Heart right ventricle (tissue), 16 donors: ENCODE measurements around the gene TOMM34. TPM values are rescaled to one million over a fixed set of nuclear protein-coding genes. Genes with fewer than 3 reads are reported as not detected.

ENCODE experiments used
- ATAC-seq, 8 donors: fragments of 200-7000 bp; cut with Tn5 transposase; one replicate each; pipeline ENCODE4 v1.9.1; 2020; ENCODE audit warnings: mild to moderate bottlenecking in 8 of 8, moderate library complexity in 8 of 8, moderate number of reproducible peaks in 1 of 8
- DNase-seq, 2 donors: peaks; one replicate each; pipeline ENCODE4 v3.0.0-alpha.2; 2020
- H3K27ac ChIP-seq, 10 donors: fragments of 200-600 bp; sonication (generic) in 2 of 10; one replicate each; pipeline versions ENCODE4 v1.5.0 to v1.8.0; 2020 to 2022; ENCODE audit warnings: mild to moderate bottlenecking in 3 of 10
- H3K27me3 ChIP-seq, 7 donors: fragments of 200-600 bp; one replicate each; pipeline ENCODE4 v1.8.0; 2021 to 2022; ENCODE audit warnings: mild to moderate bottlenecking in 2 of 7
- H3K36me3 ChIP-seq, 9 donors: fragments of 200-600 bp; sonication (generic) in 1 of 9; one replicate each; pipeline versions ENCODE4 v1.5.0 to v1.8.0; 2020 to 2022; ENCODE audit warnings: mild to moderate bottlenecking in 2 of 9
- H3K4me1 ChIP-seq, 9 donors: fragments of 200-600 bp; sonication (generic) in 1 of 9; one replicate each; pipeline versions ENCODE4 v1.5.0 to v1.8.0; 2020 to 2022; ENCODE audit warnings: mild to moderate bottlenecking in 4 of 9
- H3K4me3 ChIP-seq, 10 donors: fragments of 200-600 bp; sonication (generic) in 2 of 10; one replicate each; pipeline versions ENCODE4 v1.5.0 to v1.8.0; 2020 to 2022; ENCODE audit warnings: mild to moderate bottlenecking in 7 of 10, moderate library complexity in 2 of 10
- H3K9me3 ChIP-seq, 11 donors: fragments of 200-600 bp in 10 of 11; sonication (generic) in 2 of 11; one replicate each; pipeline versions ENCODE4 v1.5.0 to v1.8.0; 2013 to 2022; ENCODE audit warnings: mild to moderate bottlenecking in 2 of 11, control low read depth in 1 of 11, moderate library complexity in 1 of 11
- CTCF ChIP-seq, 9 donors: fragments of 200-600 bp; sonication (generic) in 2 of 9; IDR thresholded peaks; one replicate each; pipeline versions ENCODE4 v1.5.0 to v1.8.0; 2021 to 2022; ENCODE audit warnings: antibody characterized with exemption in 9 of 9, mild to moderate bottlenecking in 5 of 9, moderate library complexity in 1 of 9
- WGBS, 2 donors: extraction: QIAGEN DNeasy Blood & Tissue Kit; methylation state at CpG; one replicate each; pipeline ENCODE4 v1.1.7; 2013; ENCODE audit warnings: inconsistent platforms in 1 of 2; 5-methylcytosine and 5-hydroxymethylcytosine counted together
- intact Hi-C, 10 donors: fragments of 100-400 bp; cut with DNase I; formaldehyde crosslinking; loops; one replicate each; pipeline versions ENCODE4 v1.11.1 to v1.14.2; 2022
- polyA plus RNA-seq, 2 donors: library from polyadenylated mRNA; stranded (reverse); fragments of 200-250 nt; gene quantifications; one replicate each; pipeline ENCODE4 v1.2.3, GENCODE V29; 2013
- total RNA-seq, 10 donors: library from RNA; stranded (reverse); fragmentation: NEBNext Ultra II Directional in 3 of 10; extraction: Animal tissue kit (Norgen Biotek cat#: 25700) in 3 of 10; gene quantifications; one replicate each; pipeline versions ENCODE4 v1.2.1 to v1.2.4, GENCODE V29; 2021 to 2023
- donor health status: Arrhythmogenic right ventricular cardiomyopathy.
- donor health status: ischemic (EF 13 %, LVEDD 7.1; RV severe dilation, severe dysfunction).
- donor health status: healthy with polysubstance abuse.
- donor health status: DM: no; HTN: yes; CAD: no.
- donor health status: DM: no; HTN: no; CAD: no.
- donor health status: ischemic (EF 25% LVEDD 6.9; RV normal size, moderate dysfunction).
- donor health status: ischemic (EF 25% LVEDD 5.7; RV mildly dilated, moderate dysfunction).
- donor health status: healthy.
- donor health status: DM: yes; HTN: yes; CAD: no.
- donor health status: Ischemic cardiomyopathy.
- donor health status: ischemic (EF 35%, LVEDD 5.7; RV mildly dilated, moderate dysfunction).
- donor health status: nonischemic (EF 11% LVEDD 7.7; RV severe dilation, severe dysfunction).
- donor health status: DM: yes; HTN: yes; CAD: no.
- donor health status: PGD.
- donor health status: ischemic (EF 29% LVEDD 5.4; RV normal size, mild dysfunction).
- donor health status: nonischemic (EF 23%, LVEDD 6.1; RV moderate dilation, normal function).

TOMM34 gene
- total and polyA plus RNA-seq, 12 donors, result 3.4 to 21.2 (median 10.3) TPM

- H3K27me3 ChIP-seq, result no peaks in the 10 kb centered on the region
- 47 to 56% methylated on average over 5 of the region's 5 CpGs for WGBS, 2 donors
- H3K4me3 ChIP-seq, result peak overlapping the region; percentile 63 to 92 (median 86)
- TF ChIP-seq CTCF (IDR thresholded peaks at IDR 0.05), result no peak
- peaks cover 0 to 7% (median 0%) of the 10 kb centered on the region in 9 donors for H3K36me3 ChIP-seq
- intact Hi-C loops, result loop anchor here in 6 of 10 donors (5.0 to 10.0 kb wide), 4 partner anchors 80 to 827 kb away; partner anchors contain the start of genes YWHAB (in 5 of the 6), DNTTIP1 (in 1 of the 6), KCNK15 (in 1 of the 6) and WFDC3 (in 1 of the 6)
- no peaks in the 10 kb centered on the region for H3K9me3 ChIP-seq
- ATAC-seq (peak in 4 of 8 donors; percentile 13 to 32 (median 26)), DNase-seq (no peak)
- H3K27ac ChIP-seq, result peak overlapping the region in 8 of 10 donors; percentile 80 to 97 (median 84)
- H3K4me1 ChIP-seq, result peaks cover 5 to 60% (median 17%) of the 10 kb centered on the region in 9 donors
These were observed 7.1 kb upstream of the TOMM34 start for GRCh38 chr20:44967207-44967807.

GRCh38 chr20:44966030-44966961 is 6.1 kb upstream of the TOMM34 start, which contains the start of gene STK4:
TSS of gene STK4 (plus strand) at chr20:44966512. CDS start at chr20:44966569, 57 bp downstream.
- ATAC-seq (peak; percentile 98 to 99 (median 98)), DNase-seq (peak; percentile 93 to 95)
- TF ChIP-seq CTCF (IDR thresholded peaks at IDR 0.05), result peak in 8 of 9 donors; percentile 32 to 70 (median 56)
- H3K4me3 ChIP-seq, result peak within 1 kb of the TSS; percentile 63 to 92 (median 86)
- intact Hi-C loops, result loop anchor here in 6 of 10 donors (5.0 to 10.0 kb wide), 4 partner anchors 79 to 829 kb away; partner anchors contain the start of genes YWHAB (in 5 of the 6), DNTTIP1 (in 1 of the 6), KCNK15 (in 1 of the 6) and WFDC3 (in 1 of the 6)
- H3K27me3 ChIP-seq, result no peaks in the 10 kb centered on the region
- H3K9me3 ChIP-seq, result no peaks in the 10 kb centered on the region
- 0 to 1% methylated on average over 67 to 68 of the region's 68 CpGs for WGBS, 2 donors
- no peaks in the 10 kb centered on the region for H3K36me3 ChIP-seq
- peak within 1 kb of the TSS; percentile 58 to 97 (median 84) for H3K27ac ChIP-seq
- peaks cover 5 to 50% (median 17%) of the 10 kb centered on the region in 9 donors for H3K4me1 ChIP-seq

- Histone ChIP-seq H3K4me3 (peak overlapping the region; percentile 63 to 92 (median 86)), H3K4me1 (peaks cover 5 to 49% (median 21%) of the 10 kb centered on the region in 9 donors), H3K27me3 (no peaks in the 10 kb centered on the region), H3K36me3 (no peaks in the 10 kb centered on the region), H3K27ac (peak overlapping the region; percentile 58 to 97 (median 84)), H3K9me3 (no peaks in the 10 kb centered on the region)
- DNase-seq, result no peak
- 55 to 56% methylated on average over 5 of the region's 5 CpGs for WGBS, 2 donors
- intact Hi-C loops, result loop anchor here in 6 of 10 donors (5.0 to 10.0 kb wide), 4 partner anchors 78 to 829 kb away; partner anchors contain the start of genes YWHAB (in 5 of the 6), DNTTIP1 (in 1 of the 6), KCNK15 (in 1 of the 6) and WFDC3 (in 1 of the 6)
- TF ChIP-seq CTCF (IDR thresholded peaks at IDR 0.05), result no peak
- no peak for ATAC-seq
These were observed 5.4 kb upstream of the TOMM34 start for GRCh38 chr20:44965651-44966029.
